ENCODE results near the gene ANP32B. TPM values are rescaled to one million over a fixed set of nuclear protein-coding genes. Genes with fewer than 3 reads are reported as not detected.
"Not testable (repeated sequence)": the region's sequence is repeated elsewhere in the genome, so short reads cannot be mapped to it uniquely, and the experiment has no call there.

Gene ANP32B
- total RNA-seq, 1 donor from 2014 or later = 90.5 TPM

DNA sequence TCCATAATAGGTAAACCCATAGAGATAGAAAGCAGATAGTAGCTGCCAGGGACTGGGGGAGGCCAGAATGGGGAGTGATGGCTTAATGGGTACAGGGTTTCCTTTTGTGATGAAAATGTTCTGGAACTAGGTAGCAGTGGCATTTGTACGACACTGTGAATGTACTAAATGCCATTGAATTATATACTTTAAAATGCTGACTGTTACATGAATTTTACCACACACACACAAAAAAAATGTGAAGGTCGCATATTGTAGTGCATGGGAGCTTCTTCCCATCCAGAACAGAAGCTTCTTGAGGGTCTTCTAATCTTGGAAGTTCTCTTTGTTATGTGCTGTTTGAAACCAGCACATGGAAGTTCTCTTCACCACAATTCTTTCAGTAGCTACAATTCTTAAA is 19.9 kb upstream of the ANP32B start:
- DNase-seq (ENCODE audit: low spot score) = no peak

DNA sequence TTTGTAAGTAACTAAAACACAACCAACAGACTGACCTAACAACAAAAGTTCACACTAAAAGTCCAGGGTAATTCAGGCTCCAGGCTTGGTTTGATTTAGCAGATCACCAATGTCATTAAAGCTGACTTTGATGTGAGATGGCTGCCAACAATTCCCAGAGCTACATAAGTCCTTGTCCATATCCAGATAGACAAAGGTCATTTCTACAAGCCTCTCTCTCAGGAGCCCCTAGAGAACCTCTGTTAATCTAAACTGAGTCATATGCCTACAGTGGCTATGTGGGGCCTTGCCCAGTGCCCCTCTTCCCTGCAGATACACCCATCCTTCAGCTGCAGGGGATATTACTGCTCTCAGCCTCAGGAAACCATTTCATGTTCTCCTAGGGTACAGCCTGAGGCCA is 18.2 kb upstream of the ANP32B start:
- no peak for DNase-seq (ENCODE audit: low spot score)

DNA sequence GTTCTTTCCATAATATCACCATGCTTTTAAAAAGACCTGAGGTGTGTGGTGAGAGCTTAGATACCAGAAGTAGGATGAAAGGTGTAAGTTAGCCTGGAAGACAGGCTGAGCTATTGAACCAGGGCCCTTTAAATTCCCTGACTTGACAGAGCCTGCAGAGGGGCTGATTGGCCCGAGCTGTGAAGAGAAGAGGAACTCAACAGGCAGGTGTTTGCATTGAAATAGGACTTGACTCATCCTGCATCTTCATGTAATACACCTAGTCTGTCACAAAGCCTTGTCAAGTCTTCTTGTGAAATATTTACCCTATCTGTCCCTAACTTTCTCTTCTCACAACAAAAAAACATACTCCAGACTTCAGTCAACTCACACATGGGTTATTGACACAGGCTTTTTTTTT is 16.6 kb upstream of the ANP32B start:
- no peak for DNase-seq (ENCODE audit: low spot score)

- no peak for DNase-seq (ENCODE audit: low spot score)
Observed at GRCh38 chr9:97969014-97969413, 14.1 kb upstream of the ANP32B start.

GRCh38 chr9:97970165-97970564 is 13.0 kb upstream of the ANP32B start:
- DNase-seq (ENCODE audit: low spot score) = no peak

DNA sequence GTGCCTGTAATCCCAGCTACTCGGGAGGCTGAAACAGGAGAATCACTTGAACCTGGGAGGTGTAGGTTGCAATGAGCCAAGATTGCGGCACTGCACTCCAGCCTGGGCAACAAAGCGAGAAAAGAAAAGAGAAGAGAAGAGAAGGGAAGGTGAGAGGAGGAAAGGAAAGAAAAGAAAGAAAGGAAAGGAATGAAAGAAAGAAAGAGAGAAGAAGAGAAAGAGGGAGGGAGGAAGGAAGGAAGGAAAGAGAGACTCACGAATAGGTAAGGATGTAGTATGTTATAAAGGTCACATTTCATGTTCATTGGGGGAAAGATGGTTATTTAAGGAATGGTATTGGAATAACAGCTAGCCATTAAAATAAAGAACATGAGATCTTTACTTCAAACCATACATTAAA is 10.4 kb upstream of the ANP32B start:
- DNase-seq (ENCODE audit: low spot score) = no peak

GRCh38 chr9:97975376-97975775 is 7.8 kb upstream of the ANP32B start:
- DNase-seq (ENCODE audit: low spot score) = no peak

DNA sequence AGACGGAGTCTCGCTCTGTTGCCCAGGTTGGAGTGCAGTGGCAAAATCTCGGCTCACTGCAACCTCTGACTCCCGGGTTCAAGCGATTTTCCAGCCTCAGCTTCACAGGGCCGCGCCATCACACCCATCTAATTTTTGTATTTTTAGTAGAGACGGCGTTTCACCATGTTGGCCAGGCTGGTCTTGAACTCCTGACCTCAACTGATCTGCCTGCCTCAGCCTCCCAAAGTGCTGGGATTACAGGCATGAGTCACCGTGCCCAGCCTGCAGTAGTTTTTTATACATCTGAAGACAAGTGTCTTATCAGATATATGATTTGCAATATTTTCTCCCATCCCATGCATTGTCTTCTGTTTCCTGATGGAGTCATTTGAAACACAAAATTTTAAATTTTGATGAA is 6.5 kb upstream of the ANP32B start:
- not testable (repeated sequence) for DNase-seq (ENCODE audit: low spot score)

DNA sequence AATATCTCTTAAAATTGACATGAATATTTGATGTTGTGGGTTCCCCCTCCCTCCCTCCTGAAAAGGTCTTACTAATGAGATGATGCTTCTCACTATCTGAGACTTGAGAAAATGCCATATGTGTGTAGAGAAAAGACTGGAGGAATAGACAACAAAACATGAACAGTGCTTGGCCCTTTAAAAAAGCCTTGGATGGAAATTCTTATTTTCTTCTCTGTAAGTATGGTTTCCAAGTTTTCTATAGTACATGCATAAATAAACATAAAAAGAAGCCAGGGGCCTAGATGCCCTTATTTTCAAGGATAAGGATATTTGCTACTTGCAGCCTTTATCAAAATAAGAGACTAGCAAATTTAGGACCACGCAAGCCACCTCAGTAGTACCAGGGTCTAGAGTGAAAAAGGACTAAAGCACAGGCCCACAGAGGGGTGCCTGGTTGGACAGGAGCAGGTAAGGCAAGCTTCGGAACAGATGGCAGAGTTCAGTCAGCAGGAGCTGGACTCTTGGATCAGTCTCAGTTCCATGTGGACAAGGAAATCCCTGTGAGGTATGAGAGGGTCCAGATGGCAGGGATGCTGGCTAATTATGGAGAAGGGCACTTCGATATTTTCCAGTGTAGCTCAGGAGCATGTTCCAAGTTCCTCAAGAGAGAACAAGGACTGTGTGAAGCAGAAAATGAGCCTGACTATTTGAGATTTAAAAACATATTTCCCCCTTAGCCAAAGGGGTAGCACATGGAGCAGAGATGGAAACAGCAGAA is 4.6 kb upstream of the ANP32B start:
- no peak for DNase-seq (ENCODE audit: low spot score)

DNA sequence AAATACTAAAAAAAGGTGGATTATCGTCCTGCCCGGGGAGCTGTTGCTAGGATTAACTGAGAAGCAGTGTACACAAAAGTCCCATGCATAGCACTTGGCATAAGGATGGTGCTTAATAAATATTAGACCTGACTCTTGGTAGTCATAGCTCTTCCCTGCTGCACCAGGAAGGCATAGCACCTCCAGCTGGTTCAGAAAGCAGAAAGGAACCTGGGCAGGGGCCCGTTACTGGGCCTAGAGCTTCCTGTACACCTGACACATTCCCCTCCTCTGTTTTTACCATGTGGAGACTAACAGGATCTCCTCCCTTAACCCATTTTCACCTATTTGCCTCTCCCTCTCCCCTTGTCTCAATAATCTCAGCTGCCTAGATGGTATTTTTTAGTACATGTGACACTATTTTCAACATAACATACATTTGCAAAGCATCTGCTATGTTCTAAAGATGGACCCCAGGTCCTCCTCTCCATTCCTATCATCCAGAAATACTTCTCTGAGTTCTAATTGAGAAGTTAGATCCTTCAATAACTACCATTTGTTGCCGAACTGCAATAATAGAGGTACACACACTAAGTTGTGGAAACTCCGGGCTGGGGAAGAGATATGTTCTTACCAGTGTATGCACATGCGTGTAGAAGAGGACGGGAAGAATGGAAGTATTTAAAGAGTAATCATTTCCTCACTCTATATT is 3.2 kb upstream of the ANP32B start:
- no peak for DNase-seq (ENCODE audit: low spot score)

GRCh38 chr9:97980479-97980803 is 2.7 kb upstream of the ANP32B start:
- DNase-seq (ENCODE audit: low spot score) = no peak

GRCh38 chr9:97980918-97981845 is 2.0 kb upstream of the ANP32B start:
- DNase-seq (ENCODE audit: low spot score) = no peak

- no peak for DNase-seq (ENCODE audit: low spot score)
Observed at GRCh38 chr9:97981846-97982682, 1.1 kb upstream of the ANP32B start.

DNA sequence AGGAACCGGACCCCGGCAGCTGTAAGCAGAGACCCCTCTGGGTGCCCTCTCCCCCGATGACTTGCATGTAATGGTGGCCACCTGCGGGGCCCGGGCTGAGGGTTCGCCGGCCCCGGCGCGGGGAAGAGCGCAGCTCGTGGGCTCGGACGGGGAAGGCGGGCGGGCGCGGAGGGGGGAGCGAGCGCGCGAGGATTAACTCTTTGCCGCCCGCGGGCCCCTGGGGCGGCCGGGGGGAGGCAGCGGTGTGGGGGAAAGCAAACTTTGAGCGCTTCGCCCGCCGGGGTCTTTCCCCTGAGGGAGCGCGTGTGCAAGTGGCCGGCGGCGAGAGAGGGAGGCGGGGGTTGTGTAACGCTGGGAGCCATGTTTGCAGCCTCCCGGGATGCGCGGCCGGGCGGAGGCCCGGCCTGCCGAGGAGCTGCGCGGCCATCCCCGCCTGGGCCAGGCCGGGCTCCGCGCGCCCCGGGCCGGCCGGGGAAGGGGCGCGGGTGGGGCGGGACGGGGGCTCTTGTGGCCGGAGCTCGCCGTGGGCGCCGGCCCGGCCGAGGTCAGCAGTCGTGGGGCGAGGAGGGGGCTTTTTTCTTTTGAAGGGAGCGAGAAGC is 547 bp downstream of the ANP32B start:
- peak; percentile 37 for DNase-seq (ENCODE audit: low spot score)

DNA sequence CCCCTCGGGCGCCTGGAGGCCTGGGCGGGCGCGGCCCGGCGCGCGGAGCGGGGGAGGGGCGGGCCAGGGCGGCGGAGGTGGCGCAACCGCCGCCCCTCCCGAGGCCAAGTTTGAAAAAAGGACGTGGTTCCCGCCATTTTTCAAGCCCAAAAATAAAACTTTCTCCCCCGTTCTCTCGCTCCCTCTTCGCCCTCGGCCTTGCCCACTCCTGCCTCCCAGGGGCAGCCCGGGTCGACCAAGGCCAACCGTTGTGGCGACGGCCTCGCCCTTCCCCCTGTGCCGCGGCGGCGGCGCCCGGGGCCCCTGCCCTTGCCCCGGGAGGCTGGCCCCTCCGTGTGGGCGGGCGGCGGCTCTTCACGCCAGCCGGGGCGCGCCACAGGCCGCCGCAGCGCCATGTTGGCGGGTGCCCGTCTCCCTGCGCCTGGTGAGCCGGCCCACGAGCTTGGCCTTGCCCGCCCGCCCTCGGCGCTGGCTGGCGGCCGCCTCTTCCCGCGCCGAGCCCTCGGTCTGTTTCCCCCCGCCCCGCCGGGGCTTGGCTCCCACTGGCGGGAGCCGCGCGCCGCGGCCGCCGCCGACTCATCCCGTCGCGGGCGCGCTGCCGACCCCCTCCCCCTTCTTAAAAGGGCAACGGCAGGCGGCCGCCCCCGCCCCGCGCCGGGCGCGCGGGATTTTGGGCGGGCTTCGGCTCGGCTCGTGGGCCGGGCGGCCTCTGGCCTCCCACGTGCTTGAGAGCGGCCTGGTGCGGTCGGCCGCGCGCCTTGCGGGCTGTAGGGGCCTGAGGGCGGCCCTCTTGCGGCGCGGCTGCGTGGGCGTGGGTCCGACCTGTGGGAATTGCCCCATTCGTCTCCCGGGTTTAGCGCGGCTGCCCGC is 1.3 kb downstream of the ANP32B start:
- peak; percentile 65 for DNase-seq (ENCODE audit: low spot score)

DNA sequence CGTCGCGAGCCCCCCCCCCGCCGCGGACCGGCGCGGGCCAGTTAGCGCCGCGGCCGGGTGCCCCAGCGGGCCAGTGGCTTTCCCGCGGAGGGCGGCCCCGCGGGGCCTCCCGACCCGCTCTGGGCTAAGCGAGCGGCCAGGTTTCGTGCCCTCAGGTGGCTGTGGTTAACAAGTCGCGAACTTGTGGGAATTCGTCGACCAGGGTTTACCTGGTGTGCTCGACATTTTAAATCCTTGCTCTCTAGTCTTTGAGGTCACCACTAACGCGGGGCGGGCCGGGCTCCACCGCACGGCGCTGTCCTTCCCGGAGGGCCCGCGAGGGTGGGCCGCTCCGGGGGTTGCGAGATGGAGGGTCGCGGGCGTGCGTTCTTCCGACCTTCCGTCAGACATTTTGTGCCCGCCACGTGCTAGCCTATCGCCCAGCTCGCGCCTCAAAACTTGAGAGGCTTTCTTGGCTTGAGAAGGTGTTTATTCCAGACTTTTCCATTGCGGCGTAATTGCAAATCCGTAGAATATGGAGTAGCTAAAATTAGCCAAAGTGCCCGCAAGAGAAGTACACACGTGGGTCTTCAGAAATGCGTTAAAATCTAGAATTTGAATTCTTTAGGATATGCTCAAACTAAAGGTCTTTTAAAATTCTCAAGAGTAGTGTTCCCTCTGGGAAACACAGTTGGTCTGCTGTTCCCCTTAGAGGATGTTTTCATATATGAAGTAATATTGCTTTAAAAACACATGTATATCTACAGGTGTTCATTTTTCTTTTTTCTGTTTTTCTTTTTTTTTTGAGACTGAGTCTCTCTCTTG is 2.1 kb downstream of the ANP32B start:
- DNase-seq (ENCODE audit: low spot score) = no peak

GRCh38 chr9:97987487-97987886 is 4.3 kb downstream of the ANP32B start:
- DNase-seq (ENCODE audit: low spot score) = no peak

DNA sequence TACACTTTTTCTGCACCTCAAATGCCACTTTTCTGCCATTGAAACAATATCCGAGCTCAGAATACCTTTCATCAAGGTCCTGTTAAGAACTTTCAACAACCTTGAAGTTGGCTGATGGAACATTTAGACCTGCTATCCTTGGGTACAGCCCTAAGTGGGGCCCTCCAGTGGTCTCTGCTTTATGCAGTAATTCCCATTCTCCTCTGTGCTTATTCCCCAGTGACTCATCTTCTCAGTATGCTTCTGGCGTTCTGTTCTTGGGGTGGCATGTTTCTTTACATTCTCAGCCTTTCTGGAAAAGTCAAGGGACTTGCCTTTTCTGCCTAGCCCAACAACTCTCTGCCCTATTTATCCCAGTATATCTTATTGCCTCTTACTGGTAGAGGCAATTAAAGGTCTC is 7.1 kb downstream of the ANP32B start:
- no peak for DNase-seq (ENCODE audit: low spot score)

DNA sequence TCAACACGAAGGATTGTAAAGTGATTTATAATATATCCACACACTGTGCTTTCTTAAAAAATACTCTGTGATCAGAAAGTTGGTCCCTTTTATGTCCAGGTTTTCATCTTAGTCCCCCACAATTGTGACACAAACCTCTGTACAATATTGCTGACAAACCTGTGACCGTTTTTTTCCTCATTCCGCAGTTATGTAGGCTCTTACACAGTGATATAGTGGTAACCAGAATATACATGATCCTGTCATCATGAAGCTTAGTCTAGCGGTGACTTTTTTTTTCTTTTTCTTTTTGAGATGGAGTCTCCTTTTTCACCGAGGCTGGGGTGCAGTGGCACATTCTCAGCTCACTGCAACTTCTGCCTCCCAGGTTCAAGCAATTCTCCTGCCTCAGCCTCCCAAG is 8.7 kb downstream of the ANP32B start:
- DNase-seq (ENCODE audit: low spot score) = no peak
